AG09319 (cell line): ENCODE measurements around the gene PRRC2A.

Experiments used
- DNase-seq: peaks from one replicate; pipeline ENCODE4 v3.0.0-alpha.2; 2010; ENCODE audit warnings: low read depth; ENCODE audit errors: extremely low read depth
- CTCF ChIP-seq: IDR thresholded peaks from 2 replicates; pipeline ENCODE4 v1.5.1; 2011; ENCODE audit warnings: low read depth, mild to moderate bottlenecking, inconsistent platforms, low read length, moderate library complexity

The PRRC2A gene

DNA sequence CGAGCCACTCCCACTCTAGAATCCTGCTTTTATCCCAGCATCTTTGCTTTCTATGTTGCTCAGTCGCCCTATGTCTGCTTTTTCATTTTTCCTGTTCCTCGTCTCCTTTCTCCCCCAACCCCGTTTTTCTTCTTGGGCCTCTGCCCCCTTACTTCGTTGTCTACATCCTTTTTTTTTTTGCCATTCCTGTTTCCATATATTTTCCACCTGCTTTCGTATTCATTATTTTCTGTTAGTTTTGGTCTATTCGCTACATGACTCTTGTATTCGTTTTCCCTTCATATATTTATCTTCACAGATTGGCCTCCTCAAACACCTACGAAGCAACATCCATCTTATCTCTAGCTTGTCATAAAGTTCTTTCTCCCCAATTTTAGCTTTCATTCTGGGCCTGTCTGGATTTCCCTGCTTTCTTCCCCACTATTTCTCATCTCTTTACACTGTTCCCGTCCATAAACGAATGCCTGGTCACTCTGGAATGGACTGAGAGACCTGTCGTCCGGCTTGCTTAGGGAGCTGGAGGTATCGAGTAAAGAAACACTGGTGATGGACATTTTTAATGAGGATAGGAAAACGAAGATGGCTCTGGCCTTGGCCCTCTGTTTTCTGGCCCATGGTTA lies 915 bp downstream of the PRRC2A start:
- no peak for TF ChIP-seq CTCF
- no peak for DNase-seq

DNA sequence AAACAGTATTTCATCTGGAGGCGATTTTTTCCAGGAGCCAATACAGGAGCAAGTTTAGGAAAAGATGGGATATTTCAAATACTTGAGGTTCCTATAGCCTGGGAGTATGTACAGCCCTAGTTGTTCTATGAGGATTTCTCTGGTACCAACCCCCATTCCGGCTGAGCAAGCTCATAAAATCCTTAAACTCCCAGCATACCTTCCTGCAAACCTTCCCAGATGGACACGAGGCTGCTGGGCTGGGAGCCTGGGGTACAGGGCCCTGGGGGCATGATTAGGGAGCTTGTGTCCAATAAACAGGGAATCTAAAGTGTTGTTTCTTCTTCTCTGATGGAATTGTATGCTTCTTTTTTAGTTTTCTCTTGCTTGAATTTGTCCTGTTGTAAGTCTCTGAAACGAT lies 1.5 kb downstream of the PRRC2A start:
- no peak for DNase-seq
- TF ChIP-seq CTCF: no peak

DNA sequence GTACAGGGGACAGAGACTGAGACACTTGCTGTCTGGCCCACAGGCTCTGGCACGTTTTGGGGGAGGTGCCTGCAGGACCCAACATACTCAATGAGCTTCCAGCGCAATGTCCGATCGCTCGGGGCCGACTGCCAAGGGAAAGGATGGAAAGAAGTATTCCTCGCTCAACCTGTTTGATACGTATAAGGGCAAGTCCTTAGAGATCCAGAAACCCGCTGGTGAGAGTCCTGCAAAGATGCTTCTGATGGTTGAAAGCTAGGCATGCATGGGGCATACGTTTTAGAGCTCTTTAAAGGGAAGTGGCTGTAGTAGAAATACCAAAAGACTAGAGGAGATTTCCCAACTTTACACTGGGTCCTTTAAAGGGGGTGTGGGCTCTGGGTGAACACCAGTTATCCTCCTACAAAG lies 2.2 kb downstream of the PRRC2A start:
- no peak for TF ChIP-seq CTCF
- no peak for DNase-seq

- TF ChIP-seq CTCF: no peak
- no peak for DNase-seq
Observed at GRCh38 chr6:31624070-31624469, 3.6 kb downstream of the PRRC2A start.

- DNase-seq: no peak
- TF ChIP-seq CTCF: no peak
Observed at GRCh38 chr6:31626952-31627351, 6.4 kb downstream of the PRRC2A start.

- TF ChIP-seq CTCF: no peak
- no peak for DNase-seq
Observed at GRCh38 chr6:31627690-31628287, 7.3 kb downstream of the PRRC2A start.

GRCh38 chr6:31629014-31629413 lies 8.5 kb downstream of the PRRC2A start:
- TF ChIP-seq CTCF: no peak

More at GRCh38 chr6:31629014-31629413, 8.5 kb downstream of the PRRC2A start:
- no peak for DNase-seq
